H1 (cell line): ENCODE data around the gene SCARB1. TPM values are rescaled to one million over a fixed set of nuclear protein-coding genes. Genes with fewer than 3 reads are reported as not detected.

Experiments
- CTCF ChIA-PET: fragments of 300-600 bp; sonication (Branson Sonifier 250); formaldehyde crosslinking; loops from one replicate; lab custom pipeline; 2021; ENCODE audit not compliant: partially characterized antibody; lab: Charles Lee
- POLR2A ChIA-PET: fragments of 300-600 bp; sonication (Branson Sonifier 250); formaldehyde crosslinking; loops from one replicate; lab custom pipeline; 2021; ENCODE audit warnings: inconsistent platforms; ENCODE audit not compliant: partially characterized antibody; lab: Charles Lee
- DNase-seq, 2 experiments: peaks; one replicate each; pipeline versions ENCODE4 v3.0.0 to v3.0.0-alpha.2; 2010 to 2022; ENCODE audit warnings: low spot score in 2 of 2, low read depth in 1 of 2, mixed read lengths in 1 of 2
- FAIRE-seq: peaks from 2 replicates; lab custom pipeline; 2011; peaks lifted over from hg19 to GRCh38; lab: Jason Lieb, UNC
- H2AFZ ChIP-seq: 2 replicates; pipeline ENCODE4 v1.8.1; 2012; ENCODE audit warnings: low read length, inconsistent platforms
- H2AK5ac ChIP-seq: 2 replicates; pipeline ENCODE4 v1.6.1; 2013; ENCODE audit warnings: low read depth, low read length
- H2BK120ac ChIP-seq: replicated peaks from 2 replicates; pipeline ENCODE3; 2013; ENCODE audit warnings: low read depth, low read length, inconsistent platforms
- H2BK12ac ChIP-seq: 2 replicates; pipeline ENCODE4 v1.6.1; 2013; ENCODE audit warnings: low read depth, low read length
- H2BK15ac ChIP-seq: 2 replicates; pipeline ENCODE4 v1.6.1; 2013; ENCODE audit warnings: low read length
- H2BK20ac ChIP-seq: 2 replicates; pipeline ENCODE4 v1.6.1; 2013; ENCODE audit warnings: low read length
- H2BK5ac ChIP-seq: 2 replicates; pipeline ENCODE4 v1.6.1; 2013; ENCODE audit warnings: low read depth, low read length
- H3K14ac ChIP-seq: 2 replicates; pipeline ENCODE4 v1.6.1; 2013; ENCODE audit warnings: inconsistent platforms; ENCODE audit not compliant: insufficient read length
- H3K18ac ChIP-seq: 2 replicates; pipeline ENCODE4 v1.6.1; 2013; ENCODE audit warnings: low read length; ENCODE audit errors: extremely low read depth
- H3K23ac ChIP-seq: 2 replicates; pipeline ENCODE4 v1.6.1; 2013; ENCODE audit warnings: inconsistent platforms; ENCODE audit not compliant: insufficient read length
- H3K23me2 ChIP-seq: 2 replicates; pipeline ENCODE4 v1.6.1; 2013; ENCODE audit warnings: low read depth, low read length
- H3K27ac ChIP-seq: 2 replicates; pipeline ENCODE4 v1.6.1; 2011; ENCODE audit warnings: low read depth, low read length, inconsistent platforms
- H3K27me3 ChIP-seq, 4 experiments: replicated peaks in 1 of 4; 1 replicate in 1 of 4; 2 replicates in 3 of 4; pipeline versions ENCODE4 v1.6.1 to v1.8.1; 2011 to 2013; ENCODE audit warnings: low read length in 3 of 4, mild to moderate bottlenecking in 3 of 4, inconsistent platforms in 2 of 4, mixed read lengths in 2 of 4, moderate library complexity in 1 of 4; ENCODE audit not compliant: control insufficient read depth in 3 of 4, insufficient read depth in 3 of 4; ENCODE audit errors: extremely low read depth in 1 of 4
- H3K36me3 ChIP-seq, 4 experiments: 2 replicates each; pipeline versions ENCODE4 v1.6.1 to v1.8.1; 2011 to 2013; ENCODE audit warnings: mild to moderate bottlenecking in 4 of 4, low read length in 3 of 4, moderate library complexity in 2 of 4, control low read depth in 1 of 4, inconsistent platforms in 1 of 4; ENCODE audit not compliant: insufficient read depth in 4 of 4, control insufficient read depth in 2 of 4
- H3K4ac ChIP-seq: replicated peaks from 2 replicates; pipeline ENCODE3; 2013; ENCODE audit warnings: low read length, low read depth, mixed read lengths, inconsistent platforms; ENCODE audit not compliant: insufficient read length
- H3K4me1 ChIP-seq, 4 experiments: replicated peaks in 1 of 4; 1 replicate in 1 of 4; 2 replicates in 3 of 4; pipeline versions ENCODE4 v1.6.1 to v1.8.1; 2011 to 2013; ENCODE audit warnings: low read length in 3 of 4, inconsistent platforms in 2 of 4, mixed read lengths in 1 of 4; ENCODE audit not compliant: insufficient read depth in 4 of 4, control insufficient read depth in 3 of 4
- H3K4me2 ChIP-seq, 2 experiments: 2 replicates each; pipeline versions ENCODE4 v1.6.1 to v1.8.1; 2011 to 2013; ENCODE audit warnings: low read depth in 2 of 2, low read length in 2 of 2, control low read depth in 1 of 2, inconsistent platforms in 1 of 2, mild to moderate bottlenecking in 1 of 2; ENCODE audit not compliant: insufficient read depth in 1 of 2
- H3K4me3 ChIP-seq, 4 experiments: fragments of 200-600, 300-600 bp in 1 of 4; sonication (generic), shearing (Covaris generic), sonication (Bioruptor Twin) in 1 of 4; 2 replicates each; pipeline versions ENCODE4 v1.5.1 to v1.8.1; 2011 to 2016; ENCODE audit warnings: low read length in 4 of 4, low read depth in 3 of 4, control low read depth in 2 of 4, inconsistent platforms in 2 of 4, mild to moderate bottlenecking in 2 of 4, mixed read lengths in 1 of 4, moderate library complexity in 1 of 4; ENCODE audit not compliant: insufficient read depth in 2 of 4; ENCODE audit errors: extremely low read depth in 1 of 4
- H3K56ac ChIP-seq: replicated peaks from 2 replicates; pipeline ENCODE3; 2013; ENCODE audit warnings: low read depth, mild to moderate bottlenecking, mixed read lengths, low read length, inconsistent platforms; ENCODE audit not compliant: insufficient read length
- H3K79me1 ChIP-seq: 2 replicates; pipeline ENCODE4 v1.6.1; 2013; ENCODE audit warnings: low read depth, low read length, control low read depth
- H3K79me2 ChIP-seq, 2 experiments: 2 replicates each; pipeline versions ENCODE4 v1.6.1 to v1.8.1; 2012 to 2013; ENCODE audit warnings: low read length in 2 of 2, mild to moderate bottlenecking in 2 of 2, inconsistent platforms in 1 of 2; ENCODE audit not compliant: insufficient read depth in 2 of 2, control insufficient read depth in 1 of 2
- H3K9ac ChIP-seq, 4 experiments: replicated peaks in 1 of 4; 1 replicate in 1 of 4; 2 replicates in 3 of 4; pipeline versions ENCODE4 v1.6.1 to v1.8.1; 2011 to 2013; ENCODE audit warnings: low read depth in 3 of 4, low read length in 3 of 4, control low read depth in 2 of 4, mild to moderate bottlenecking in 2 of 4, moderate library complexity in 2 of 4, inconsistent platforms in 1 of 4; ENCODE audit errors: extremely low read depth in 1 of 4
- H3K9me3 ChIP-seq, 2 experiments: 2 replicates each; pipeline versions ENCODE4 v1.6.1 to v1.8.1; 2012 to 2013; ENCODE audit warnings: mild to moderate bottlenecking in 2 of 2, moderate library complexity in 2 of 2, control low read depth in 1 of 2, inconsistent platforms in 1 of 2, low read depth in 1 of 2, low read length in 1 of 2, mixed read lengths in 1 of 2; ENCODE audit not compliant: insufficient read depth in 2 of 2
- H4K20me1 ChIP-seq, 2 experiments: replicated peaks in 1 of 2; 2 replicates each; pipeline versions ENCODE3 to v1.8.1; 2011 to 2013; ENCODE audit warnings: inconsistent platforms in 2 of 2, low read length in 2 of 2, mild to moderate bottlenecking in 1 of 2; ENCODE audit not compliant: insufficient read depth in 2 of 2, control insufficient read depth in 1 of 2
- H4K5ac ChIP-seq: 2 replicates; pipeline ENCODE4 v1.6.1; 2013; ENCODE audit warnings: low read length, low read depth, mixed read lengths, inconsistent platforms; ENCODE audit not compliant: insufficient read length
- H4K8ac ChIP-seq: 2 replicates; pipeline ENCODE4 v1.8.0; 2013; ENCODE audit warnings: mild to moderate bottlenecking, moderate library complexity, low read length, inconsistent platforms; ENCODE audit not compliant: insufficient read depth; ENCODE audit errors: extremely low read depth
- H4K91ac ChIP-seq: replicated peaks from 2 replicates; pipeline ENCODE3; 2013; ENCODE audit warnings: low read length, mixed read lengths, inconsistent platforms; ENCODE audit not compliant: insufficient read length
- BACH1 ChIP-seq: IDR thresholded peaks from 2 replicates; pipeline ENCODE4 v1.6.1; 2012; ENCODE audit warnings: low read length, improper control_type of control experiment
- EP300 ChIP-seq, 2 experiments: IDR thresholded peaks; 1 replicate in 1 of 2; 2 replicates in 1 of 2; pipeline ENCODE4 v1.6.1; 2011 to 2012; ENCODE audit warnings: low read depth in 2 of 2, low read length in 2 of 2, mild to moderate bottlenecking in 2 of 2, borderline replicate concordance in 1 of 2, inconsistent platforms in 1 of 2, moderate library complexity in 1 of 2
- SIRT6 ChIP-seq: IDR thresholded peaks from one replicate; pipeline ENCODE4 v1.7.1; 2012; ENCODE audit warnings: low read length, inconsistent platforms
- WGBS, 2 experiments: shearing (Covaris generic) in 1 of 2; methylation state at CpG; one replicate each; pipeline versions ENCODE4 v1.1.6 to v1.1.7; 2013 to 2015; ENCODE audit warnings: low lambda C conversion rate in 2 of 2, mixed read lengths in 2 of 2, inconsistent platforms in 1 of 2, low coverage in 1 of 2, missing lambda C conversion rate in 1 of 2; ENCODE audit not compliant: insufficient replicate concordance in 2 of 2, insufficient coverage in 1 of 2, insufficient read length in 1 of 2; ENCODE audit errors: extremely low coverage in 1 of 2, missing lambda C conversion rate in 1 of 2; 5-methylcytosine and 5-hydroxymethylcytosine counted together
- polyA plus RNA-seq, 7 experiments: library from polyadenylated mRNA; depleted of rRNA in 3 of 7; stranded (reverse) in 5 of 7; unstranded in 2 of 7; fragments of >200 nt in 5 of 7; fragments of 200-250 nt in 2 of 7; gene quantifications; 1 replicate in 5 of 7; 2 replicates in 1 of 7; 4 replicates in 1 of 7; pipeline versions ENCODE4 v1.2.1 to v1.2.3, GENCODE V29; 2011 to 2013; ENCODE audit warnings: missing spikeins in 2 of 7, mixed read lengths in 2 of 7
- total RNA-seq: library from RNA; stranded (reverse); fragmentation: NEBNext Ultra II Directional; extraction: Animal tissue kit (Norgen Biotek cat#: 25700); gene quantifications from 2 replicates; pipeline ENCODE4 v1.2.1, GENCODE V29; 2021

SCARB1 gene
- total and polyA plus RNA-seq, 2 of the 8 experiments (the other 6 are each of a cell fraction or from before 2014, with no cell fraction given) = 45.3 to 57.1 TPM

- Histone ChIP-seq H3K27me3 (no peaks in the 10 kb centered on the region), H3K79me1 (no peaks in the 10 kb centered on the region; the same call in 1 of the 2 replicates), H2BK5ac (no peak overlapping the region), H3K36me3 (no peaks in the 10 kb centered on the region), H2BK20ac (no peak overlapping the region), H4K91ac (no peak overlapping the region), H3K4ac (no peak overlapping the region), H2AK5ac (no peak overlapping the region), H3K14ac (no peak overlapping the region), H2AFZ (0 out of 2 replicates have a peak overlapping the region, but pooled peaks have one; percentile 42), H3K23ac (no peak overlapping the region), H3K79me2 (no peaks in the 10 kb centered on the region), H3K9me3 (no peaks in the 10 kb centered on the region), H2BK12ac (no peak overlapping the region), H4K5ac (no peak overlapping the region), H3K56ac (no peak overlapping the region), H3K27ac (no peak overlapping the region), H3K23me2 (no peaks in the 10 kb centered on the region), H3K9ac (no peak overlapping the region), H3K18ac (no peak overlapping the region), H2BK15ac (no peak overlapping the region), H3K4me3 (no peak overlapping the region), H3K4me1 (peaks cover 0 to 6% (median 1%) of the 10 kb centered on the region in 4 experiments; a peak in 3 of 7 replicates), H4K8ac (no peak overlapping the region), H4K20me1 (no peaks in the 10 kb centered on the region), H3K4me2 (peak overlapping the region; percentile 9 to 13; a peak in 1 of 4 replicates), H2BK120ac (no peak overlapping the region)
- ChIA-PET POLR2A (interaction anchor here (1.0 to 2.8 kb wide), 4 partner anchors 10 to 34 kb away, joined by 3 to 27 read pairs (median 4); partner anchors contain the start of gene UBC), CTCF (interaction anchor here (0.7 to 8.2 kb wide), 12 partner anchors 8 to 170 kb away, joined by 3 to 141 read pairs (median 4); no protein-coding TSS in a partner anchor)
- DNase-seq (no peak), FAIRE-seq (no peak)
- WGBS, 2 experiments = 72% methylated on average over 15 of the region's 15 CpGs; no CpG with 5 or more reads in 1 of the 2 experiments
- TF ChIP-seq BACH1 (0 out of 2 replicates have a peak, but pooled peaks have one; percentile 27), EP300 (IDR thresholded peaks at IDR 0.05; ENCODE audit: borderline replicate concordance in 1 of 2, low read depth in 2 of 2, low read length in 2 of 2) (no peak), SIRT6 (no peak)
Observed at GRCh38 chr12:124904306-124905098, 40.8 kb upstream of the SCARB1 start.
